Measurements from ENCODE around the gene ZNF281.
A peak's percentile ranks its signal among the peaks of the same experiment; 100 is the strongest.
"Not testable (repeated sequence)": the region's sequence is repeated elsewhere in the genome, so short reads cannot be mapped to it uniquely, and the experiment has no call there.

Gene ZNF281

DNA sequence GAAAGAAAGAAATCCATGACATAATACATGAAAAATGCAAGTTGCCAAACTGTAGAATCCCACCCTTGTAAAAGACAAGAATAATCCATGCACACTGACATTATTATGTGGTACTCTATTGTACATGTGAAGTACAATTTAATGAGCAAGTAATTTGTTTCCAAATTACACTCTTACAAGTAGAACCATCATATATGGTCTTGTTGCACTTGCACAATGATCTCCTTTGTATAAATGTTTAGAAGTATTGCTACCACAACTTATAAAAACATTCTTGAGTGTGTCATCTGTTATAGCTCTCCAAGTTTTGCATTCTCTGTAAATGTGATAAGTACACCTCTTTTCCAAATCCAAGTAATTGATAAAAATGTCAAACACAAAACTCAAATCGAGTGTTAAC, 29.1 kb upstream of the ZNF281 start:
- no peaks in the 10 kb centered on the region for H3F3A ChIP-seq (ENCODE audit: low read depth)
- peaks cover 9% of the 10 kb centered on the region for H3K4me1 ChIP-seq (ENCODE audit: insufficient read depth, low read length, poor library complexity, severe bottlenecking)
- H3K9me3 ChIP-seq (ENCODE audit: insufficient read depth, low read depth, low read length): no peaks in the 10 kb centered on the region
- H3K36me3 ChIP-seq (ENCODE audit: insufficient read depth, low read length): no peaks in the 10 kb centered on the region
- peak overlapping the region; percentile 18; the same call in 1 of the 2 replicates for H2AFZ ChIP-seq (ENCODE audit: low read length)
- H3K27me3 ChIP-seq (ENCODE audit: insufficient read depth, low read length, poor library complexity, severe bottlenecking): no peaks in the 10 kb centered on the region
- H3K79me2 ChIP-seq (ENCODE audit: insufficient read depth, low read length): no peaks in the 10 kb centered on the region
- TF ChIP-seq CTCF (conservative IDR thresholded peaks at IDR 0.05; ENCODE audit: low read length): no peak
- no peak for TF ChIP-seq EZH2phosphoT487 (IDR thresholded peaks at IDR 0.05; ENCODE audit: borderline replicate concordance)
- no peaks in the 10 kb centered on the region for H3K9me2 ChIP-seq (replicated peaks; ENCODE audit: low read depth, low read length)
- no peaks in the 10 kb centered on the region for H4K20me1 ChIP-seq (ENCODE audit: insufficient read depth, low read length, poor library complexity, severe bottlenecking)
- no peak overlapping the region for H3K4me2 ChIP-seq (ENCODE audit: low read depth, low read length, poor library complexity, severe bottlenecking)
- H3K9ac ChIP-seq (ENCODE audit: low read depth, low read length, poor library complexity, severe bottlenecking): no peak overlapping the region
- H3K4me3 ChIP-seq (ENCODE audit: low read length, poor library complexity, severe bottlenecking): no peak overlapping the region

DNA sequence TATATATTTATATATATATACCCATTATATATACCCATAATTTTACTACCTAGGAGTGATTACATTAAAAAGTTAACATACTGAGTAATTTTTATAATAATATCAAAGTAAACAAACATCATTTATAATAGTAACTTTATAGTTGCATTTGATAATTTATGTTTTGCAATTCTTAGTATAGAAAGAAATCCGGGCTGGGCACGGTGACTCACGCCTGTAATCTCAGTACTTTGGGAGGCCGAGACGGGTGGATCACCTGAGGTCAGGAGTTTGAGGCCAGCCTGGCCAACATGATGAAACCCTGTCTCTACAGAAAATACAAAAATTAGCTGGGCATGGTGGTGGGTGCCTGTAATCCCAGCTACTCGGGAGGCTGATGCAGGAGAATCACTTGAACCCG, 28.6 kb upstream of the ZNF281 start:
- not testable (repeated sequence) for H3K4me3 ChIP-seq (ENCODE audit: low read length, poor library complexity, severe bottlenecking); H3K9me2 ChIP-seq (replicated peaks; ENCODE audit: low read depth, low read length); H3K27me3 ChIP-seq (ENCODE audit: insufficient read depth, low read length, poor library complexity, severe bottlenecking); H3K36me3 ChIP-seq (ENCODE audit: insufficient read depth, low read length); H3F3A ChIP-seq (ENCODE audit: low read depth); H3K79me2 ChIP-seq (ENCODE audit: insufficient read depth, low read length); H3K9ac ChIP-seq (ENCODE audit: low read depth, low read length, poor library complexity, severe bottlenecking); H3K4me1 ChIP-seq (ENCODE audit: insufficient read depth, low read length, poor library complexity, severe bottlenecking); H2AFZ ChIP-seq (ENCODE audit: low read length); H3K9me3 ChIP-seq (ENCODE audit: insufficient read depth, low read depth, low read length); H4K20me1 ChIP-seq (ENCODE audit: insufficient read depth, low read length, poor library complexity, severe bottlenecking)
- peak overlapping the region; percentile 68 for H3K4me2 ChIP-seq (ENCODE audit: low read depth, low read length, poor library complexity, severe bottlenecking)

- Histone ChIP-seq H3K9me2 (replicated peaks; ENCODE audit: low read depth, low read length) (no peaks in the 10 kb centered on the region), H2AFZ (ENCODE audit: low read length) (peak overlapping the region; percentile 96), H3K4me2 (ENCODE audit: low read depth, low read length, poor library complexity, severe bottlenecking) (peak overlapping the region; percentile 68), H4K20me1 (ENCODE audit: insufficient read depth, low read length, poor library complexity, severe bottlenecking) (no peaks in the 10 kb centered on the region), H3K4me1 (ENCODE audit: insufficient read depth, low read length, poor library complexity, severe bottlenecking) (peaks cover 9% of the 10 kb centered on the region), H3K9ac (ENCODE audit: low read depth, low read length, poor library complexity, severe bottlenecking) (peak overlapping the region; percentile 64), H3K4me3 (ENCODE audit: low read length, poor library complexity, severe bottlenecking) (peak overlapping the region; percentile 66), H3F3A (ENCODE audit: low read depth) (no peaks in the 10 kb centered on the region), H3K27me3 (ENCODE audit: insufficient read depth, low read length, poor library complexity, severe bottlenecking) (no peaks in the 10 kb centered on the region), H3K79me2 (ENCODE audit: insufficient read depth, low read length) (no peaks in the 10 kb centered on the region), H3K9me3 (ENCODE audit: insufficient read depth, low read depth, low read length) (no peaks in the 10 kb centered on the region), H3K36me3 (ENCODE audit: insufficient read depth, low read length) (no peaks in the 10 kb centered on the region)
- no peak for TF ChIP-seq CTCF (conservative IDR thresholded peaks at IDR 0.05; ENCODE audit: low read length)
- no peak for TF ChIP-seq EZH2phosphoT487 (IDR thresholded peaks at IDR 0.05; ENCODE audit: borderline replicate concordance)
Observed at GRCh38 chr1:200437556-200438203, 27.8 kb upstream of the ZNF281 start.

DNA sequence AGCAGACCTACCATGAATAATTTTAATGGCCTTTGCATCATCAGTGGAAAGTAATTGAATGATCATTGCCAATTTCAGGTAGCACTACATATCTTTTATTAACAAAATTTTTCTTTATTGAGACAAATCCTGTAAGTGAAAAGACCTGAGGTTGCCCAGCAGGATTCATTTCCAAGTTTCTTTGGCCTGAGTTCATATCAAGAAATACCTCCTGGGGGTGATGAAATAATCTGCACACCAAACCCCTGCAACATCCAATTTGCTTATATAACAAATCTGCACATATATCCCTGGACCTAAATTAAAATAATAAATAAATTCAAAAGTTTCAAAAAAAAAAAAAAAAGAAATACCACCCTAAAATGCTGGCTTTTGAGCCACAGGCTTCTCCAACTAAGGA, 27.3 kb upstream of the ZNF281 start:
- Histone ChIP-seq H3F3A (ENCODE audit: low read depth) (no peaks in the 10 kb centered on the region), H3K4me2 (ENCODE audit: low read depth, low read length, poor library complexity, severe bottlenecking) (peak overlapping the region; percentile 68), H3K79me2 (ENCODE audit: insufficient read depth, low read length) (no peaks in the 10 kb centered on the region), H3K9me2 (replicated peaks; ENCODE audit: low read depth, low read length) (no peaks in the 10 kb centered on the region), H4K20me1 (ENCODE audit: insufficient read depth, low read length, poor library complexity, severe bottlenecking) (no peaks in the 10 kb centered on the region), H3K4me1 (ENCODE audit: insufficient read depth, low read length, poor library complexity, severe bottlenecking) (peaks cover 9% of the 10 kb centered on the region), H3K36me3 (ENCODE audit: insufficient read depth, low read length) (no peaks in the 10 kb centered on the region), H3K9me3 (ENCODE audit: insufficient read depth, low read depth, low read length) (no peaks in the 10 kb centered on the region), H3K4me3 (ENCODE audit: low read length, poor library complexity, severe bottlenecking) (no peak overlapping the region), H3K27me3 (ENCODE audit: insufficient read depth, low read length, poor library complexity, severe bottlenecking) (no peaks in the 10 kb centered on the region), H2AFZ (ENCODE audit: low read length) (peak overlapping the region; percentile 96), H3K9ac (ENCODE audit: low read depth, low read length, poor library complexity, severe bottlenecking) (no peak overlapping the region)
- TF ChIP-seq EZH2phosphoT487 (IDR thresholded peaks at IDR 0.05; ENCODE audit: borderline replicate concordance): no peak
- no peak for TF ChIP-seq CTCF (conservative IDR thresholded peaks at IDR 0.05; ENCODE audit: low read length)

Measured in Loucy (cell line).